ENCODE measurements around the gene TMCO4.

TMCO4 gene

DNA sequence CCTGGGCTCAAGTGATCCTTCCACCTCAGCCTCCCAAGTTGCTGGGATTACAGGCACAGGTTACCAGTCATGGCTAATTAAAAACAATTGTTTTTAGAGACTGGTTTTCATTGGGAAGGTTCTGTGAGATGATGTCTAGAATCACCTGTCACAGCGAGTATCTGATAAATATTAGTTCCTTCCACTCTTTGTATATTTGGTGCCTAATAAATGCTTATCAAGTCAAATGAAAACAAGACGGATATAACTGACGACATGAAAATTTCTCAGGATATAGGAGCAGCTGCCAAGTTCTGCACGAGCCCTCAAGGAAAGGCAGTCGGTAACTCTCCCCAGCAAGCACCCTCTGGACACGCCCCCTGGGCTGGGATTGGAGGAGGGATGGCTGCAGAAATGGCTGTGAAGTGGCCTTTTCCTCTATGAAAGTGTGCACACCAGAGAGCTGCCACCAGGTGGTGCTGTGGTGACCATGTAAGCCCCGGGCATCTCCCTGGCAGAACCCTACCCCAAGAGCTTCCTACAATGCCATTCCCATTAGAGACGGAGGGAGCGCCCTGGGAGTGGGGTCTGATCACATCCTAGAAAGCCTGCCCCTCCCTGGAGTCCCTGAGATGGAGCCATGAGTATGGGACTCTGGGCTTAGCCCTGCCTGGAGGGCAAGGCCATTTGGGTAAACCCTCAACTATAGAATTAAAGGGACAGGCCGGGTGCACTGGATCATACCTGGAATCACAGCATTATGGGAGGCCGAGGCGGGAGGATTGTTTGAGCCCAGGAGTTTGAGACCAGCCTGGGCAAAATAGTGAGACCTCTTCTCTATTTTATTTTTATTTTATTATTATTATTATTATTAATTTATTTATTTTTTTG lies 84.1 kb downstream of the TMCO4 start:
- DNase-seq (ENCODE audit: low spot score) = peak; percentile 97

GRCh38 chr1:19712928-19713327 lies 86.8 kb downstream of the TMCO4 start:
- no peak for DNase-seq (ENCODE audit: low spot score)

DNA sequence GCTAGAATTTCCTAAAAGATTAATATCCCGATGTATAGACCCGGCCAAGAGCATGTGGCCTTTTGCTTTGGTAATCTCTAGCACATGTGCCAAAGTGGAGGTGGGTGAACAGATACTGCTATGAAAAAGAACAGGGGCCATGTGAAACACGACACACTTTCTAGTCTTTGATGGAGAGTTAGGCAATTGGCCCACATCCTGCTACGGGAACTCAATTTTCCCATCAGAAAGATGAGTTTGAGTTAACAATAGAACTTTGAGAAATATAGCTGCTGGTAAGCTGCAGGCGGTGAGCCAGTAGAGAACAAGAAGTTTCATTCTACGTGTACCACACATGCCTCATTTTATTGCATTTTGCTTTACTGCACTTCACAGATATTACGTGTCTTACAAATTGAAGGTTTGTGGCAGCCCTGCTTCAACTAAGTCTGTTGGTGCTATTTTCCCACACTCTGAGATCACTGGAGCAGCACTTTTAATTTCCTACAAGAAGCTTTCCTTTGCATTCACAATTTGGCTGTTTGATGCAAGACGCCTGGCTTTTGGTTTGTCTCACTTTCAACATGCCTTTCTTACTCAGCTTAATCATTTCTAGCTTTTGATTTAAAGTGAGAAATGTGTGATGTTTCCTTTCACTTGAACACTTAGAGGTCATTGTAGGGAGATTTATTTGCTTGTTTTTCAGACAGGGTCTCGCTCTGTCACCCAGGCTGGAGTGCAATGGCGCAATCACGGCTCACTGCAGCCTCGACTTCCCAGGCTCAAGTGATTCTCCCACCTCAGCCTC lies 88.7 kb downstream of the TMCO4 start:
- DNase-seq (ENCODE audit: low spot score) = no peak

- DNase-seq (ENCODE audit: low spot score) = no peak
Observed at GRCh38 chr1:19709260-19709793, 90.4 kb downstream of the TMCO4 start.

- no peak for DNase-seq (ENCODE audit: low spot score)
Observed at GRCh38 chr1:19708567-19709110, 91.1 kb downstream of the TMCO4 start.

DNA sequence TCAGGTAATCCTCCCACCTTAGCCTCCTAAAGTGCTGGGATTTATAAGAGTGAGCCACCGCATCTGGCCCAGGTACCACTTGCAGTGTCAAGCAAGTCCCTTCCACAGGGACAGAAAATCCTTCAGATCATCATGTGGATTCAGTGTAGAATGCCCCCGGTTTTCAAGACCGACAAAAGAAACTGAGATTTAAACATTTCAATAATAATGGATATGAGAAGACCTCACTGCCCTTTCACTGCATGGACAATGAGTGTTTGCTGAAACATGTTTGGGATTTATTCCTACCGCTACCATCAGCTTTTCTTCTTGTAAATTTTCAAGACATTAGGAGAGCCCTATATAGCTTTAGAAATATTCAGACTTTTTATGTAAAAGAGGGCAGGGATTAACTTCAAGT lies 93.6 kb downstream of the TMCO4 start:
- DNase-seq (ENCODE audit: low spot score) = no peak

DNA sequence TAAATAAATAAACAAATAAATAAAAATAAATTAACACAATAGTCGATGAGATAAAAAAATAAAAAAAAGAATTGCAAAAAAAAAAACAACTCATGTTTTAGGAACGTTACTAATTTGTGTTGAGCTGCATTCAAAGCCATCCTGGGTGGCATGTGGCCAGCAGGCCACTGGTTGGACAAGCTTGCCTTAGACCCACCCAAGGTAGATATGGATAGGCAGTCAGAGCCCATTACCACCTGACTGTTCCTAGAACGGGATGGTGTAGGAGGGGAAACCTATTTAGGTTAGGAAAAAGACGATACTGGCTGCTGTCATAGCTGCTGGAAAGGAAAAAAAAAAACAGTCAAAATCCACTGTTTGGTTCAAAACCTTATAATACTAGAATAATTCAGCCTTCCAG lies 94.3 kb downstream of the TMCO4 start:
- no peak for DNase-seq (ENCODE audit: low spot score)

DNA sequence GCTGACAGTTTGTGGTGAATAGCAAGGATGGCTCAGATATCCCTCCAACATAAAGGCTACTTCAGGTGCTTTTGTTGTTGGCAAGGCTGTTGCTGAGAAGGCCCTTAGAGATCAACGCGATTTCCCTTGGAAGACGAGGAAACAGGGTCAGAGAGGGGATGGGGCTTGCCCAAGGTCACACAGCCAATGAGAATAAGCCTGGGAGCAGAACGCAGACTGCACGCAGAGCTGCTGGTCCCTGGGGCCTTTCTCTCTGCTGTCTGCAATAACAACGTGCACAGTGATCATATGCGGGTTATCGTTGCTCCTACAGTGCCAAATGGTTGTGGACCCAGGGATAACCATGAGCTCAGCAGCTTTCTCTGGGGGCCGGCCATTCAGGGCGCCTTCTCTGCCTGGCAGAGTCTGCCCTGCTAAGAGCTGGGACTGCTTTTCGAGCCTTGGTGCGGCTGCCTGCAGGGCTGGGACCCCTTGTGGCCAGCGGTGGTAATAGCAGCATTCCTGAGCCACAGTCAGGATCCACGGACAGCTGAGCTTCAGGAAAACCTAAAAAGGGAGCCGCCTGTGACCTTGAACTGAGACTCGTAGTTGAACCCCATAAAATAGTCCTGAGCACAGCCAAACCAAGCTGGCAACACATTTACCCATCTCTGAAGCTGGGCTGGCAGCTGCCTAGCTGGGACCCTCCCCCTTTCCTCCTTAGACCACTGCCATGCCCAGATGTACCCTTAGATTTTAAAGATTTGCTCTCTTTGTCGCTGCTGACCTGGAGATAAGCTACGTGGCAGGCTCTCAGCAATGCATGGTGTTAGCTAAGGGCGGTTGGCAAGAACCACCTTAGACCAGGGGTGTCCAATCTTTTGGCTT lies 95.2 kb downstream of the TMCO4 start:
- peak; percentile 95 for DNase-seq (ENCODE audit: low spot score)

DNA sequence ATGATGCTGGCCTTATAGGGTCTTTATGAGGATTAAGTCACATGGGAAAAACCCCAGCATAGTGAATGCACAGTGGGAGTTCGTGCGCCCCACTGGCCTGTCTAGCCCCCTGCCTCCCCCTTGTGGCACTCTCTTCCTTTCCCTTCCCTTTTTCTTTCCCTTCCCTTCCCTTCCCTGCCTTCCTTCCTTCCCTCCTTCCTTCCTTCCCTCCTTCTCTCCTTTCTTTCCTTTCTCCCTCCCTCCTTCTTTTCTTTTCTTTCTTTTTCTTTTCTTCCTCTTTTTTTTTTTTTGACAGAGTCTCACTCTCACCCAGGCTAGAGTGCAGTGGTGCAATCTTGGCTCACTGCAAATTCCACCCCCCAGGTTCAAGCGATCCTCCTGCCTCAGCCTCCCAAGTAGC lies 96.4 kb downstream of the TMCO4 start:
- DNase-seq (ENCODE audit: low spot score) = no peak

DNA sequence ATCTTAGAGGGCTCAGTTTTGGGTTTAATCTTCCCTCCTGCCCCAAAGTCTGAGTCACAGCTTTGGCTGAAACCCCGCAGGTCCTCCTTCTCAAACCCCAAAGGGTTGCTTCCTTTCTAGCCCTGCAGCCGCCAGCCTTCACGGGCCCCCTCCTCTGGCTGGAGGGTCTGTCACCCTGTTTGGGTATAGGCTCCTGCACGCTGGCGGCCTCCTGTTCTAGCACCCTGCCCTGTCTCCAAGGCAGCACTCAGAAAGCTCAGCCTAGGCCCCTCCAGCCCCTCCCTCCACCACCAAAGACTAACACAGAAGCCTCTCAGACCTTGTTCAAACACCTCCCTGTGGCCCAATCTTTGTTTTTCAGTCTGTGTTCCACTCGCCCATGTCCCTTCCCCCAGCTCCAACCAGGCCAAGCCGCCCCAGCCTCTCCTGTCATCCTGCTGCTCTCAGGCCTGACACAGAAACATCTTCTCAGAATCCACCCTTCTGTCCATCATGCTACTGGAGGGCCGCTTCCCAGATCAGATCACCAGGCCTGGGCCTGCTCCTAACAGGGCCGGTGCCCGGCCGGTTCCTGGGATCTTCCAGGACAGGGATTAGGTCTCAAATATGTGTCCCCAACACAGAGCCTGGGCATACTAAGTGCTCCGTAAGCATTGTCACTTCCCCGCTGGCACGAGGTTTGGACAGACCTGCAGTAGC lies 99.5 kb downstream of the TMCO4 start:
- no peak for DNase-seq (ENCODE audit: low spot score)

- no peak for DNase-seq (ENCODE audit: low spot score)
Observed at GRCh38 chr1:19698181-19698580, 101.5 kb downstream of the TMCO4 start.

GRCh38 chr1:19696820-19697219 lies 102.9 kb downstream of the TMCO4 start:
- no peak for DNase-seq (ENCODE audit: low spot score)

DNA sequence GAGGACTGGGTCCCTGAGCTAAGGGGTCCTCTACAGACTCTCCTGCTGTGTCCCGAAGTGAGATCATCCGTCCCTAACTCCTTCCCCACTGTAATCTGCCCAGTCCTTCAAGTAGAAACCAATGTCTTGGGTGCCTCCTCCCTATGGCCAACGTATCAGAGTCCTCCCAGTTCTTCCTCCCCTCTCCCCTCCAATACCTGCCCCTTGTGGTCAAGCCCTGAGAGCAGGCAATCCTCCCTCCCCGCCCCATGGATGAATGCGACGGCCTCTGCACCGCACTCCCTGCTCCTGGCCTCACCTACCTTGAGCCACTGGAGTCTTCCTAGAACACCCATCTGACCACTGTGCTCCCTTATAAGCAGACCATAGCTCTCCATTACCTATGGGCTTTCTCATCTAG lies 103.9 kb downstream of the TMCO4 start:
- DNase-seq (ENCODE audit: low spot score) = no peak

- DNase-seq (ENCODE audit: low spot score) = no peak
Observed at GRCh38 chr1:19694298-19694697, 105.4 kb downstream of the TMCO4 start.

- DNase-seq (ENCODE audit: low spot score) = no peak
Observed at GRCh38 chr1:19690342-19690741, 109.4 kb downstream of the TMCO4 start.

- no peak for DNase-seq (ENCODE audit: low spot score)
Observed at GRCh38 chr1:19689856-19690255, 109.9 kb downstream of the TMCO4 start.

GRCh38 chr1:19689085-19689757 lies 110.5 kb downstream of the TMCO4 start:
- no peak for DNase-seq (ENCODE audit: low spot score)

DNA sequence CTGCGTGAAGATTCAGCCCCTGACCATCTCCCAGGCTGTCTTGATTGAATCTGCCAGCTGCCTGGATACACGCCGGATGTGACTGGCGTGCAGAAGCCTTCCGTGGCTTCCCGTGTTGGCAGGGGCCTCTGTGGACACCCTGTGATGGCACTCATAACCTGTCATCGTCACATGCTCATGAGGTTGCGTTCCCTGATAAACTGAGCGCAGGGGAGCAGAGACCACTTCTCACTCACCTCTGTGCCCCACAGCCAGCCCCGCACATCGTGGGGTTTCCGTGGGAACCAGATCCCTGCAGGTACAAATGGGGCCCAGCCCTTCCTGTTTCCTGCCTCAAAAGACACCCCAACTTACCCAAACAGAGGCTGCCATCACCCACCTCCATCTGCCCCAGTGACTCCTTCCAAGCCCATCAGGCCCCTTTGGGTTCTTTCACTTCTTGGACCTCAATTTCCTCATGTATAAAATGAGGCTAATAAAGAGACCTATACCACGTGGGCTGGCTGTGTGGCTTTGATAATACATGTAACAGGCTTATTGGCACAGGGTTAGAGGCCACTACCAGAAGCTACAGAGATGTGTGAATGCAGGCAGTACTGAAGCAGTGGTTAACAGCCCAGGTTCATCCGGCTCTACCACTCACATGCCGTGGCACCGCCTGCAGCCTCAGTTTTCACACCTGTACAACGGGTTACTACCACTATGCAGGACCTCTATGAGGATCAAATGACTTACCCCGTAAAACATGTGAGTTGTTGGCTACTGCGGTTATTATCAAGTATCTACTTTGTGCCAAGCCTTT lies 111.5 kb downstream of the TMCO4 start:
- no peak for DNase-seq (ENCODE audit: low spot score)

- DNase-seq (ENCODE audit: low spot score) = no peak
Observed at GRCh38 chr1:19687414-19687813, 112.3 kb downstream of the TMCO4 start.

DNA sequence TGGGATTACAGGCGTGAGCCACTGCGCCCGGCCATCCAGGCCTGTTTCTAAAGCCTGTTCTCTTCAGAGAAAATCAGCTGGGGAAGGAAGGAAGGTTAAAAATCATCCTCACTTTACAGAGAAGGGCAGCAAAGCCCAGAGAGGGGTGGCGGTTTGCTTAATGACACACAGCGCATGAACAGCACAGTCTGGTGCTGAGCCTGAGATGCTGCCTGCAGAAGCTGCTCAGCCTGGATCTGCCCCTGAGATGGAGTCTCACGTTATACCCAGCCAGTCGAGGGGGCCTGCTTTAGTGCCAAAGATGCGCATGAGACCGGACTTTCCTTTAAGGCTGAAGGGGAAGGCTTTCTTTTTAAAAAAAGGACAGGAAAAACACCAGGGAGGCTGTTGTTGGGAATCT lies 113.7 kb downstream of the TMCO4 start:
- no peak for DNase-seq (ENCODE audit: low spot score)

Measured in AG08395 (cell line).